NCI-H2196 (cell line): ENCODE measurements around the gene SPIRE2.
"Not testable (repeated sequence)": the region's sequence is repeated elsewhere in the genome, so short reads cannot be mapped to it uniquely, and the experiment has no call there.

ENCODE experiments used
- DNase-seq: peaks from one replicate; lab custom pipeline; 2025; ENCODE audit not compliant: unreplicated experiment; lab: John Stamatoyannopoulos, UW

SPIRE2 gene

DNA sequence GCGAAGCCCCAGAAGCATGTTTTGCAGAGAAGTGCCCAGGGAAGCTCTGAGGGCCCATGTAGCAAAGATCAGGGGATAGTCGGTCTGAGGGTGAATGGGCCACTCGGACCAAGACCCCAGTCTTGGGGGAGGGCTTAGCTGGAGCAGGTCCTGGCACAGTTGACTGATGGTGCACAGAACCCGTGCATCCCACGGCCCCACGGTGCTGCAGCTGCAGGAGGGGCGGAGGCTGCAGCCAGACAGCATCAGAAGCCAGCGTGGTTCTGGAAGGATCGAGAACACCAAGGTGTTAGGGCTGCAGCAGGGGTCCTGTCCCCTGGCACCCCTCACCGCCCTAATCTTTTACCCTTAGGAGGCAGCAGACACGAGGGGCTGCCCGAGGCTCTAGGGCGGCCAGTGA is 83.9 kb downstream of the SPIRE2 start:
- no peak for DNase-seq

DNA sequence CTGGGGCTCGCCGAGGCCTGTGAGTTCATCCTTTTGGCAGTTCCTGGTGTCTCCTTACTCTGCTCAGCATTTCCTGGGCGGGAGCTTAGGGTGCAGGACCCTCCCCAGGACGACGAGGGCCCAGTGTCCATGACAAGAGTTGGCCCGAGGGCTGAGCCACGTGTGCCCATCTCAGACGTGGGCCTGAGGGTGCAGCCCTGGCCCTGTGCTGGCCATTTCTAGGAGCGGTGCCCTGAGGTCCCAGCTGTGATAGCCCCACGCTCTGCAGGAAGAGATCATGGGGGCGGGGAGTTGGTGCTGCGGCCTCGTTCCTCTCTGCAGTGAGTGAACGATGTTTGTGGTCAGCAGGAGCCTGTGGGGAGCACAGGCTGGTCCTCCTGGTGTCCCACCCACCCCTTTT is 84.4 kb downstream of the SPIRE2 start:
- DNase-seq: no peak

DNA sequence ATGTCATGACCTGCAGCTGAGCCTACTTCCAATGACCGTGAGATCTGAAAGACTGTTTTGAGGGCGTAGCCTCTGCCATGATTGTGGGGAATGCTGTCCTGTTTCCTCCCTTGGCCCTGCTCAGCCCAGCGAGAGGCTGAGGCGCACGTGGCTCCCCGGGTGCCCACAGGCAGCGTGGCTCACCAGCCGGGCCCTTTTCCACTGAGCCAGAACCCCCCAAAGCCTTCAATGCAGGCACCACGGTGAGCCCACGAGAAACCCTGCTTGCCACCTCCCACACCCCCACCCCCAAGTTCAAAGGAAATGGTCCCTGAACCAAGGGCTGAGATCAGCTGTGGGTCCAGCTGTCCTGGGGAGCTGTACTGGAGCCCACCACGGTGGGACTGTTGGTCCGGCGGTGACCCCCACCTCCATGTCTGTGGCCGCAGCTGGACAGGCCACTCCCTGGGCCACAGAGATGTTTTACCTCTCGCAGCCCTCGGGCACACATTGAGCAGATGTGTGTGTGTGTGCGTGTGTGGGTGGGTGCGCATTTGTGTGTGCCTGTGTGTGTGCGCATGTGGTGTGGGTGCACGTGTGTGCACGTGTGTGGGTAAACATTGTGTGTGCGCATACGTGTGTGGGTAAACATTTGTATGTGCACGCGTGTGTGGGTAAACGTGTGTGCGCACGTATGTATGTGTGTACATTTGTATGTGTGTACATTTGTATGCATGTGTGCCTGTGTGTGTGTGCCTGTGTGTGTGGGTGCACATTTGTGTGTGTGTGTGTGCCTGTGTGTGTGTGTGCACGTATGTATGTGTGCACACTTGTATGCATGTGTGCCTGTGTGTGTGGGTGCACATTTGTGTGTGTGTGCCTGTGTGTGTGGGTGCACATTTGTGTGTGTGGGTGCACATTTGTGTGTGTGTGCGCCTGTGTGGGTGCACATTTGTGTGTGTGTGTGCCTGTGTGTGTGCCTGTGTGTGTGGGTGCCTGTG is 85.4 kb downstream of the SPIRE2 start:
- no peak for DNase-seq

DNA sequence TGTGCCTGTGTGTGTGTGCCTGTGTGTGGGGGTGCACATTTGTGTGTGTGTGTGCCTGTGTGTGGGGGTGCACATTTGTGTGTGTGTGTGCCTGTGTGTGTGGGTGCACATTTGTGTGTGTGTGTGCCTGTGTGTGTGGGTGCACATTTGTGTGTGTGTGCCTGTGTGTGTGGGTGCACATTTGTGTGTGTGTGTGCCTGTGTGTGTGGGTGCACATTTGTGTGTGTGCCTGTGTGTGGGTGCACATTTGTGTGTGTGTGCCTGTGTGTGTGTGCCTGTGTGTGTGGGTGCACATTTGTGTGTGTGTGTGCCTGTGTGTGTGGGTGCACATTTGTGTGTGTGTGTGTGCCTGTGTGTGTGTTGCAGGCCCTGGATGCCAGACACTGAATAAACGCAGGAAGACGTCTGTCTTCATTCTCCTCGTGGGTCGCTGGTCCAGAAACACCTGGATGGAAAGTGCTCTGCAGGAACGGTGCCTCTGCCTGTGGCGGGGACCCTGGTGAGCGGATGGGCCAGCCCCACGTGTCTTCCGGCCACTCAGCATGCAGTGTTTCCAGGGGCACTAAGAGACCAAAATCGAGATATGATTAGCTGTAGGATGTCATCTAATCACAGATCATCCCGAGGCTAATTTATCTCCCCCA is 86.5 kb downstream of the SPIRE2 start:
- not testable (repeated sequence) for DNase-seq

DNA sequence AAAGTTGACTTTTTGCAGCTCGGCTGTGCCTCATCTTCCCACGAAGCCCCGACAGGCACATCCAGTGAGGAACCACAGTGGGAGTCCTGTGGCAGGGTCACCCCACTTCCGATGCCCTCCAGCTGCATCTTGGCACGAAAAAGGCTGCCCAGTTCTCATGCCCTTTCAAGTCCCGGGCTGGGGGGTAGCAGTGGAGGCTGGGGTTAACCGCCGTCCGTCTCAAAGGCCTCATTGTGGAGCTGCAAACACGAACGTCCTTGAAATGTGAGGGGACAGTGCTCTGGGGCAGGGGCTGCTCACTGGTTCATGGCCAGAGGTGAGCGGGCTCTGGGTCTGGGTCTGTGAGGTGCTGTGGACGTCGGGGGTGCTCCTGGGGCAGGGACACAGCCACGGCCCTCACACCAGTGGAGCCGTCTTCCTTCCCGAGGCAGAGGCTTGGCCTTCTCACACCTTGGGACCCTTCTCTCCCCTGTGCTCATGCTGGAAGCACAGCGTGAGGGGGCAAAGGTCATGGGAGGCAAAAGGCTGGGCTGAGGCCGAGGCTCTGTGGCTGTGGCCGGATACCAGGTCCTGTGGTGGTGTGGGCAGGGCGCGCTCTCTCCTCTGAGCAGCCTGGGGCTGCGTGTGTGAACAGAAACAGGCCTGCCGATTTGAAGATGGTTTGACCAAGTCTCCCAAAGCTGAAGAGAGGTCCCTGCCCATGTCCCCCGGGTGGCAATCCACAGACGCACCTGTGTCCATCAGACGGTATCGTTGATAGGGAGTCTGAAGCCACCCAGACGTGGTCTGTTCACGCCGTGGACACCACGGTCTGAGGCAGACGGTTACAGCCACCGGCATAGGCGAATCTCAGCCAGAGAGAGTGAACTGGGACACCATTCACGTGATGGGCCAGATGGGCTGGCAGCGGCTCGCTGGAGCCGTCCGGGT is 87.3 kb downstream of the SPIRE2 start:
- no peak for DNase-seq

DNA sequence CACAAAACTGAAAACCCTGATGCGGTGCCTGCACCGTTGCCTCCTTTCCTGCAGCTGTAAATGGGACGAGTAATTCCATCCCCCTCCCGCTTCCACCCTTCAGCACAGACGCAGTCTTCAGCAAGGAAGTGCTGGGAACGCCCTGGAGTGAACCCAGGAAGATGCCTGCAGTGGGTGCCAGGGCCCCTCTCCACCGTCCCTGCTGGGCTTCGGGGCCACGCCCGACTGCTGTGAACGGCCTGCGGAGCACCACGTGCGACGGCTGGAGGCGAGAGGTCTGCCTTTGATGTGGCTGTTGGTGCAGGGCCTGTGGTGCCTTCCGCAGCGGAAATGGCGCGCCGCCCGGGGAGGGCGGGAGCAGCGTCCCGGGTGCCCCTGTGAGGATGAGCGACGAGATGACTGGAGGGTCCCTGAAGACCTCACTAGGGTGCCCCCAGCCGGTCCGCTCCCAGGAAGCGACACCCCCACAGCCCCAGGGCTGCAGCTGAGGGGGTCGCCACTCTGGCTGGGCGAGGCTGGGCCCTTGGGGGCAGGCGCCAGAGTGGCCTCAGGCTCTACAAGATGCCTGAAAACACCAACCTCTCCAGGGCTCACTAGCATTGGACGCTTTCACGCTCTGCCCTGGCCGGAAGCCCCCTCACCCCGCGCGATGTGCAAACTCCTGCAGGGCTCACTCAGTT is 89.6 kb downstream of the SPIRE2 start:
- DNase-seq: peak; percentile 60

DNA sequence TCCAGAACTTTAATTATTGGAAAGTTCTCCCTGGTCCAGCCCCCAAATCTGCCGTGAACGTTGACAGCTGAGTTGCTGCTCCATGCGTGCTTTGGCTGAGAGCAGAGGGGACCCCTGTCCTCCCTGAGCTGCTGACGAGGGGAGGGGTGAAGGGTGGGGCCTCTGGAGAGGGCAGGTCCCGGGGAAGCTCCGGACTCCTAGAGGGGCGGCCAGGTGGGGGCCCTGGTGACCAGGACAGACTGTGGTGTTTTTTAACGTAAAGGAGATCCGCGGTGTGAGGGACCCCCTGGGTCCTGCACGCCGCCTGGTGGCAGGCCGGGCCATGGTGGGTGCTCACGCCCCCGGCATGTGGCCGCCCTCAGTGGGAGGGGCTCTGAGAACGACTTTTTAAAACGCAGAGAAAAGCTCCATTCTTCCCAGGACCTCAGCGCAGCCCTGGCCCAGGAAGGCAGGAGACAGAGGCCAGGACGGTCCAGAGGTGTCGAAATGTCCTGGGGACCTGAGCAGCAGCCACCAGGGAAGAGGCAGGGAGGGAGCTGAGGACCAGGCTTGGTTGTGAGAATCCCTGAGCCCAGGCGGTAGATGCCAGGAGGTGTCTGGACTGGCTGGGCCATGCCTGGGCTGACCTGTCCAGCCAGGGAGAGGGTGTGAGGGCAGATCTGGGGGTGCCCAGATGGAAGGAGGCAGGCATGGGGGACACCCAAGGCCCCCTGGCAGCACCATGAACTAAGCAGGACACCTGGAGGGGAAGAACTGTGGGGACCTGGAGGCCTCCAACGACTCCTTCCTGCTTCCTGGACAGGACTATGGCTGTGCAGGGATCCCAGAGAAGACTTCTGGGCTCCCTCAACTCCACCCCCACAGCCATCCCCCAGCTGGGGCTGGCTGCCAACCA is 90.4 kb downstream of the SPIRE2 start, which contains the start of gene MC1R:
Gene MC1R, plus strand, starts transcription at position 410 of the 895 bp plus-strand sequence. Its CDS starts 397 bp downstream, at position 807.
- no peak for DNase-seq

DNA sequence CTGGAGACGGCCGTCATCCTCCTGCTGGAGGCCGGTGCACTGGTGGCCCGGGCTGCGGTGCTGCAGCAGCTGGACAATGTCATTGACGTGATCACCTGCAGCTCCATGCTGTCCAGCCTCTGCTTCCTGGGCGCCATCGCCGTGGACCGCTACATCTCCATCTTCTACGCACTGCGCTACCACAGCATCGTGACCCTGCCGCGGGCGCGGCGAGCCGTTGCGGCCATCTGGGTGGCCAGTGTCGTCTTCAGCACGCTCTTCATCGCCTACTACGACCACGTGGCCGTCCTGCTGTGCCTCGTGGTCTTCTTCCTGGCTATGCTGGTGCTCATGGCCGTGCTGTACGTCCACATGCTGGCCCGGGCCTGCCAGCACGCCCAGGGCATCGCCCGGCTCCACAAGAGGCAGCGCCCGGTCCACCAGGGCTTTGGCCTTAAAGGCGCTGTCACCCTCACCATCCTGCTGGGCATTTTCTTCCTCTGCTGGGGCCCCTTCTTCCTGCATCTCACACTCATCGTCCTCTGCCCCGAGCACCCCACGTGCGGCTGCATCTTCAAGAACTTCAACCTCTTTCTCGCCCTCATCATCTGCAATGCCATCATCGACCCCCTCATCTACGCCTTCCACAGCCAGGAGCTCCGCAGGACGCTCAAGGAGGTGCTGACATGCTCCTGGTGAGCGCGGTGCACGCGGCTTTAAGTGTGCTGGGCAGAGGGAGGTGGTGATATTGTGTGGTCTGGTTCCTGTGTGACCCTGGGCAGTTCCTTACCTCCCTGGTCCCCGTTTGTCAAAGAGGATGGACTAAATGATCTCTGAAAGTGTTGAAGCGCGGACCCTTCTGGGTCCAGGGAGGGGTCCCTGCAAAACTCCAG is 91.5 kb downstream of the SPIRE2 start:
- no peak for DNase-seq

DNA sequence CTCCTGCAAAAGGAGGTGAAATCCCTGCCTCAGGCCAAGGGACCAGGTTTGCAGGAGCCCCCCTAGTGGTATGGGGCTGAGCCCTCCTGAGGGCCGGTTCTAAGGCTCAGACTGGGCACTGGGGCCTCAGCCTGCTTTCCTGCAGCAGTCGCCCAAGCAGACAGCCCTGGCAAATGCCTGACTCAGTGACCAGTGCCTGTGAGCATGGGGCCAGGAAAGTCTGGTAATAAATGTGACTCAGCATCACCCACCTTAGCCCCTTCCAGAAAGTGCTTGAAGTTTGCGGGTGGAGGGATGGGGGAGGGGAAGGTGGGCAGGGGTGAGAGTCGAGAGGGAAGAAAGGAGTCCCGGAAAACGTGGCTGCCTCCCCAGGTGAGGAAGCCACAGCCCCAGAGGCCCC is 92.4 kb downstream of the SPIRE2 start:
- DNase-seq: no peak
